IMR-90 (cell line): ENCODE results near the gene IQSEC1. TPM values are rescaled to one million over a fixed set of nuclear protein-coding genes. Genes with fewer than 3 reads are reported as not detected.

Experiments used
- ATAC-seq: fragments of 200-7000 bp; cut with Tn5 transposase; 2 replicates; pipeline ENCODE4 v1.9.1; 2020; ENCODE audit warnings: low read depth, mild to moderate bottlenecking, moderate library complexity
- BruUV-seq: library from RNA; stranded (reverse); fragments of 400-500 nt; replicated peaks from 2 replicates; lab custom pipeline; 2021; lab: Mats Ljungman, UMichigan
- CTCF ChIA-PET: fragments of 300-600 bp; formaldehyde crosslinking; extraction: SDS; loops from one replicate; lab custom pipeline; 2021; ENCODE audit warnings: antibody characterized with exemption; lab: Yijun Ruan, JAX
- POLR2A ChIA-PET: fragments of 300-600 bp; sonication (Branson Sonifier 250); formaldehyde crosslinking; loops from one replicate; lab custom pipeline; 2022; ENCODE audit warnings: antibody characterized with exemption; ENCODE audit not compliant: unreplicated experiment; lab: Charles Lee
- DNase-seq: peaks from one replicate; pipeline ENCODE4 v3.0.0; 2013
- H2AFZ ChIP-seq: replicated peaks from 2 replicates; pipeline ENCODE3; 2013; ENCODE audit warnings: low read length, mild to moderate bottlenecking; ENCODE audit not compliant: poor library complexity
- H2AK5ac ChIP-seq: 2 replicates; pipeline ENCODE4 v1.6.1; 2013; ENCODE audit warnings: low read depth, low read length, inconsistent platforms
- H2AK9ac ChIP-seq: replicated peaks from 2 replicates; pipeline ENCODE3; 2013; ENCODE audit warnings: mild to moderate bottlenecking, low read depth, low read length, moderate library complexity; ENCODE audit not compliant: poor library complexity
- H2BK120ac ChIP-seq: 2 replicates; pipeline ENCODE4 v1.6.1; 2013; ENCODE audit warnings: low read depth, low read length, inconsistent platforms
- H2BK15ac ChIP-seq: 3 replicates; pipeline ENCODE4 v1.6.1; 2013; ENCODE audit warnings: low read depth, low read length, inconsistent platforms
- H2BK20ac ChIP-seq: 2 replicates; pipeline ENCODE4 v1.6.1; 2013; ENCODE audit warnings: low read depth, mild to moderate bottlenecking, inconsistent platforms, low read length, moderate library complexity
- H2BK5ac ChIP-seq: 2 replicates; pipeline ENCODE4 v1.6.1; 2013; ENCODE audit warnings: mild to moderate bottlenecking, low read depth, low read length, inconsistent platforms; ENCODE audit not compliant: poor library complexity, severe bottlenecking
- H3K14ac ChIP-seq: replicated peaks from 2 replicates; pipeline ENCODE4 v1.6.1; 2013; ENCODE audit warnings: low read depth, low read length, inconsistent platforms
- H3K18ac ChIP-seq: 2 replicates; pipeline ENCODE4 v1.6.1; 2013; ENCODE audit warnings: low read depth, low read length, control low read depth
- H3K23ac ChIP-seq: 2 replicates; pipeline ENCODE4 v1.6.1; 2013; ENCODE audit warnings: low read depth, low read length, inconsistent platforms
- H3K27ac ChIP-seq: 2 replicates; pipeline ENCODE4 v1.5.1; 2013; ENCODE audit warnings: mild to moderate bottlenecking, control low read depth, low read length; ENCODE audit not compliant: insufficient read depth
- H3K27me3 ChIP-seq: 2 replicates; pipeline ENCODE4 v1.6.1; 2013; ENCODE audit warnings: low read length; ENCODE audit not compliant: control insufficient read depth, insufficient read depth
- H3K36me3 ChIP-seq: 2 replicates; pipeline ENCODE4 v1.6.1; 2013; ENCODE audit warnings: low read length, mixed read lengths; ENCODE audit not compliant: control insufficient read depth, insufficient read depth
- H3K4ac ChIP-seq: 2 replicates; pipeline ENCODE4 v1.6.1; 2013; ENCODE audit warnings: low read depth, low read length, inconsistent platforms
- H3K4me1 ChIP-seq: 2 replicates; pipeline ENCODE4 v1.6.1; 2013; ENCODE audit warnings: low read length, mixed read lengths; ENCODE audit not compliant: control insufficient read depth, insufficient read depth
- H3K4me2 ChIP-seq: 2 replicates; pipeline ENCODE4 v1.6.1; 2013; ENCODE audit warnings: low read depth, mild to moderate bottlenecking, control low read depth, low read length, moderate library complexity
- H3K4me3 ChIP-seq: 2 replicates; pipeline ENCODE4 v1.5.1; 2013; ENCODE audit warnings: low read depth, mild to moderate bottlenecking, control low read depth, low read length, moderate library complexity; ENCODE audit not compliant: insufficient read depth
- H3K56ac ChIP-seq: 2 replicates; pipeline ENCODE4 v1.6.1; 2013; ENCODE audit warnings: low read length, inconsistent platforms; ENCODE audit not compliant: insufficient read depth; ENCODE audit errors: extremely low read depth
- H3K79me1 ChIP-seq, 2 experiments: 2 replicates each; pipeline ENCODE4 v1.6.1; 2013; ENCODE audit warnings: low read length in 2 of 2, inconsistent platforms in 1 of 2, low read depth in 1 of 2
- H3K9ac ChIP-seq: 2 replicates; pipeline ENCODE4 v1.6.1; 2013; ENCODE audit warnings: low read depth, low read length, control low read depth
- H3K9me1 ChIP-seq: 2 replicates; pipeline ENCODE4 v1.6.1; 2013; ENCODE audit warnings: low read length, inconsistent platforms; ENCODE audit not compliant: insufficient read depth
- H3K9me3 ChIP-seq: 2 replicates; pipeline ENCODE4 v1.6.1; 2013; ENCODE audit warnings: low read length; ENCODE audit not compliant: control insufficient read depth, insufficient read depth
- H4K20me1 ChIP-seq: 2 replicates; pipeline ENCODE4 v1.6.1; 2013; ENCODE audit warnings: low read length, inconsistent platforms; ENCODE audit not compliant: insufficient read depth
- H4K5ac ChIP-seq: 2 replicates; pipeline ENCODE4 v1.6.1; 2013; ENCODE audit warnings: mild to moderate bottlenecking, low read depth, low read length, control low read depth
- H4K8ac ChIP-seq, 2 experiments: 2 replicates each; pipeline ENCODE4 v1.6.1; 2013; ENCODE audit warnings: low read depth in 2 of 2, low read length in 2 of 2, control low read depth in 1 of 2, inconsistent platforms in 1 of 2
- H4K91ac ChIP-seq: 2 replicates; pipeline ENCODE4 v1.6.1; 2013; ENCODE audit warnings: low read depth, low read length, inconsistent platforms; ENCODE audit not compliant: insufficient read depth
- CEBPB ChIP-seq: IDR thresholded peaks from 2 replicates; pipeline ENCODE4 v1.6.1; 2012; ENCODE audit warnings: low read depth, low read length, improper control_type of control experiment
- CHD1 ChIP-seq: IDR thresholded peaks from 2 replicates; pipeline ENCODE4 v1.6.1; 2012; ENCODE audit warnings: low read depth, low read length, improper control_type of control experiment
- MAZ ChIP-seq: IDR thresholded peaks from 2 replicates; pipeline ENCODE4 v1.6.1; 2012; ENCODE audit warnings: low read depth, mild to moderate bottlenecking, low read length, improper control_type of control experiment, moderate library complexity, borderline replicate concordance
- MXI1 ChIP-seq: IDR thresholded peaks from 2 replicates; pipeline ENCODE4 v1.6.1; 2012; ENCODE audit warnings: low read depth, mild to moderate bottlenecking, low read length, moderate library complexity, borderline replicate concordance
- NFE2L2 ChIP-seq: fragments of 150-350 bp; IDR thresholded peaks from 2 replicates; pipeline ENCODE4 v1.6.1; 2016; ENCODE audit warnings: low read depth, mild to moderate bottlenecking, low read length
- POLR2A ChIP-seq: IDR thresholded peaks from 2 replicates; pipeline ENCODE4 v1.6.1; 2012; ENCODE audit warnings: mild to moderate bottlenecking, low read depth, low read length
- RAD21 ChIP-seq: IDR thresholded peaks from 2 replicates; pipeline ENCODE4 v1.6.1; 2012; ENCODE audit warnings: low read length, improper control_type of control experiment
- RCOR1 ChIP-seq: IDR thresholded peaks from 2 replicates; pipeline ENCODE4 v1.6.1; 2012; ENCODE audit warnings: mild to moderate bottlenecking, low read length, improper control_type of control experiment; ENCODE audit not compliant: insufficient replicate concordance
- WGBS, 2 experiments: methylation state at CpG; one replicate each; pipeline versions ENCODE4 v1.1.5 to v1.1.7; 2013; ENCODE audit warnings: missing lambda C conversion rate in 2 of 2; ENCODE audit not compliant: insufficient read length in 1 of 2; ENCODE audit errors: extremely low coverage in 2 of 2; 5-methylcytosine and 5-hydroxymethylcytosine counted together
- dilution Hi-C: fragments of 300-500 bp; cut with HindIII; formaldehyde crosslinking; loops from one replicate; pipeline ENCODE4 v1.14.3; 2018; ENCODE audit warnings: low sequenced_read_pairs; ENCODE audit not compliant: unreplicated experiment
- in situ Hi-C: fragments of 300-500 bp; cut with MboI; formaldehyde crosslinking; loops from 3 replicates; pipeline ENCODE4 v1.14.3; 2019; ENCODE audit warnings: low sequenced_read_pairs, inconsistent platforms, mixed read lengths
- intact Hi-C: fragments of 100-400 bp; cut with micrococcal nuclease; formaldehyde crosslinking; loops from 2 replicates; pipeline ENCODE4 v1.10.0; 2022
- polyA plus RNA-seq, 3 experiments: library from polyadenylated mRNA; depleted of rRNA; stranded (reverse); fragments of >200 nt; gene quantifications; 2 replicates each; pipeline ENCODE4 v1.2.3, GENCODE V29; 2012; ENCODE audit warnings: low replicate concordance in 1 of 3
- total RNA-seq: library from RNA; depleted of rRNA; stranded (reverse); fragments of >200 nt; gene quantifications from 2 replicates; pipeline ENCODE4 v1.2.3, GENCODE V29; 2012
- TF ChIP-seq, protein P1 (sequence below): fragments of 150-350 bp; IDR thresholded peaks from 2 replicates; pipeline ENCODE4 v1.6.1; 2016; ENCODE audit warnings: low read depth, mild to moderate bottlenecking, low read length, moderate library complexity, borderline replicate concordance

The IQSEC1 gene
- total and polyA plus RNA-seq, 2 of the 4 experiments (the other 2 are of a cell fraction): 5.9 to 11.9 TPM

DNA sequence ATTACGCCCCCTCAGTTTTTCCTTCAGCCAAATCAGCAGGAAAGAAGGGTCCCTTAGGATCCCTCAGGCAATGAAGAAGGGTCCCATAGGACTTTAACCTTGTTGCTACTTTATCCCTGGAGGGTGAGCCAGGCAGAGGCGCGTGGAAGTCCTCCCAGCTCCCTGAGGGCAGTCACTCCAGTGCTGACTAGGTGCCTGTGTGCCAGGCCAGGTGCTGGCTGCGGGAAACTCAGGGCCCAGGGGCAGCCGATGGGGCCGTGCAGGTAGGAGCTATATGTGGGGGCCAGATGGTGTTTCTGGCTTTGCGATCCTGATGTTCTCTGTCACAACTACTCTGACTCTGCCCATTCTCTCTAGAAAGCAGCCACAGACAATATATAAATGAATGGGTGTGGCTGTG, 42.8 kb upstream of the IQSEC1 start:
- H3K9ac ChIP-seq: no peak overlapping the region
- intact Hi-C loops (no loop called here), in situ Hi-C loops (no loop called here), dilution Hi-C loops (no loop called here)
- H2BK120ac ChIP-seq: no peak overlapping the region
- H3K9me1 ChIP-seq: no peaks in the 10 kb centered on the region
- H4K91ac ChIP-seq: no peak overlapping the region
- no peaks in the 10 kb centered on the region for H4K20me1 ChIP-seq
- H2AFZ ChIP-seq: no peak overlapping the region
- H2BK15ac ChIP-seq: no peak overlapping the region
- H3K36me3 ChIP-seq: no peaks in the 10 kb centered on the region
- no peaks in the 10 kb centered on the region for H3K9me3 ChIP-seq
- H4K8ac ChIP-seq: no peak overlapping the region
- H3K4me2 ChIP-seq: no peak overlapping the region
- H2BK20ac ChIP-seq: no peak overlapping the region
- H3K23ac ChIP-seq: no peak overlapping the region
- H3K18ac ChIP-seq: no peak overlapping the region
- WGBS, 2 experiments: 100% methylated on average over 2 of the region's 7 CpGs; no CpG with 5 or more reads in 1 of the 2 experiments
- H3K4me1 ChIP-seq: no peaks in the 10 kb centered on the region
- no peak overlapping the region for H2AK5ac ChIP-seq
- peaks cover 11% of the 10 kb centered on the region; the same call in 1 of the 2 replicates for H3K27me3 ChIP-seq
- ATAC-seq: no peak
- H2AK9ac ChIP-seq: no peak overlapping the region
- CTCF ChIA-PET: no interaction called here
- no peak overlapping the region for H3K27ac ChIP-seq
- H3K79me1 ChIP-seq: no peaks in the 10 kb centered on the region
- no peak for TF ChIP-seq CEBPB
- no peak for TF ChIP-seq MXI1
- TF ChIP-seq, protein P1, sequence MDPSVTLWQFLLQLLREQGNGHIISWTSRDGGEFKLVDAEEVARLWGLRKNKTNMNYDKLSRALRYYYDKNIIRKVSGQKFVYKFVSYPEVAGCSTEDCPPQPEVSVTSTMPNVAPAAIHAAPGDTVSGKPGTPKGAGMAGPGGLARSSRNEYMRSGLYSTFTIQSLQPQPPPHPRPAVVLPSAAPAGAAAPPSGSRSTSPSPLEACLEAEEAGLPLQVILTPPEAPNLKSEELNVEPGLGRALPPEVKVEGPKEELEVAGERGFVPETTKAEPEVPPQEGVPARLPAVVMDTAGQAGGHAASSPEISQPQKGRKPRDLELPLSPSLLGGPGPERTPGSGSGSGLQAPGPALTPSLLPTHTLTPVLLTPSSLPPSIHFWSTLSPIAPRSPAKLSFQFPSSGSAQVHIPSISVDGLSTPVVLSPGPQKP: no peak
- TF ChIP-seq CHD1: no peak
- TF ChIP-seq NFE2L2: no peak
- TF ChIP-seq RCOR1: no peak
- no peak for TF ChIP-seq RAD21
- TF ChIP-seq POLR2A: no peak
- no peak for TF ChIP-seq MAZ
- no peak overlapping the region for H3K56ac ChIP-seq
- H3K4me3 ChIP-seq: no peak overlapping the region
- H4K5ac ChIP-seq: no peak overlapping the region
- no peak for DNase-seq
- no peak overlapping the region for H3K14ac ChIP-seq
- no peak overlapping the region for H3K4ac ChIP-seq
- no peak overlapping the region for H2BK5ac ChIP-seq
- no TSS peak for BruUV-seq
- POLR2A ChIA-PET: no interaction called here
